ENCODE results near the gene TTC38. TPM values are rescaled to one million over a fixed set of nuclear protein-coding genes. Genes with fewer than 3 reads are reported as not detected.
"Not testable (repeated sequence)": the region's sequence is repeated elsewhere in the genome, so short reads cannot be mapped to it uniquely, and the experiment has no call there.

The TTC38 gene
- total RNA-seq, 2 experiments from 2014 or later = 8.7 to 9.4 TPM

DNA sequence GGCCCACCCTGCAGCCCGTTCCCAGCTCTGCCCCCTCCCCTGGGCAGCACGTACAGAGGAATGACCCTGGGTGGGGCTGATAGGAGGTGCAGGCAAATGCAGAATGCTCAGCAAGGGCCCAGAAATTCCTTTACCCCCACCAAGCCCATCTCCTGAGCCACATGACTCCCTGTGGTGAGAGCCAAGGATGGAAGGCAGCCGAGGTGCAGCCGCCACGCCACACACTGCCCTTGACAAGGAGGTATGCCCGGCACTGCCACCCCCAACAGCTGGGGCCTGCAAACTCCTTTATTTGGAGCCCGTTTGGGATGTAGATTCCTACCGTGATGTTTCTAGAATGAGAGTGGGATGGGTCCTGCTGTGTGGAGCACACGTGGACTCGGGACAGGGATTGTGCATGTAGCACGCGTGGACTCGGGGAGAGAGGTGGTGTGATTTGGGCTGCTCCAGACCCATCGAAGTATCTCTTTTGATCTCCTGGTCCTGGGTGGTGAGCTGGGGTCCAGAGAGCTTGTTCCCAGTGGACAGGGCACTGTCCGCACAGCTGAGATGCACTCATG, 41.8 kb downstream of the TTC38 start:
- H3K27ac Mint-ChIP-seq = no peak overlapping the region
- POLR2A ChIA-PET = interaction anchor here (0.5 to 0.6 kb wide), 2 partner anchors 42 to 249 kb away, joined by 3 to 4 read pairs; partner anchors contain the start of gene TTC38
- no peak overlapping the region for H3K4me3 Mint-ChIP-seq
- intact Hi-C loops (cut with micrococcal nuclease) = loop anchor here (5.0 kb wide), 1 partner anchor 297 kb away; no protein-coding TSS in a partner anchor
- H3K36me3 Mint-ChIP-seq = peaks cover 11% of the 10 kb centered on the region
- peaks cover 3% of the 10 kb centered on the region for H3K4me1 Mint-ChIP-seq (ENCODE audit: low read depth)
- DNase-seq = no peak
- H3K9me3 Mint-ChIP-seq = no peaks in the 10 kb centered on the region
- CTCF ChIA-PET = interaction anchor here (0.6 to 4.6 kb wide), 3 partner anchors 188 to 314 kb away, joined by 3 to 35 read pairs (median 4); no protein-coding TSS in a partner anchor
- no peaks in the 10 kb centered on the region for H3K27me3 Mint-ChIP-seq

DNA sequence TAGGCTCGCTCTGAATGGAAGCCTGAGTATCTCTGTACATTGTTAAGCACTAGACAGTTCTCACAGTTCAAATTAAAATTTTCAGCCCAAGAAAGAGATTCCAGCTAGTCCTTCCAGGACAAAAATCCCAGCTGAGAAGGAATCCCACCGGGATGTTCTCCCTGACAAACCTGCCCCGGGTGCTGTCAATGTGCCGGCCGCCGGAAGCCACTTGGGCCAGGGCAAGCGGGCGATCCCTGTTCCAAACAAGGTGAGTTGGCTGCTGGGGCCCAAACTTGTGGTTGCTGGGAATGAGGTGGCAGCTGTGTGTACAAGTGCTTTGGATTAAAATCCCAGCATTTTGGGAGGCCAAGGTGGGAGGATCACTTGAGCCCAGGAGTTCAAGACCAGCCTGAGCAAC, 44.2 kb downstream of the TTC38 start:
- intact Hi-C loops (cut with micrococcal nuclease) = loop anchor here (5.0 kb wide), 1 partner anchor 300 kb away; no protein-coding TSS in a partner anchor
- no peak for DNase-seq
- H3K36me3 Mint-ChIP-seq = peaks cover 11% of the 10 kb centered on the region
- no peak overlapping the region for H3K4me3 Mint-ChIP-seq
- H3K27me3 Mint-ChIP-seq = no peaks in the 10 kb centered on the region
- H3K27ac Mint-ChIP-seq = no peak overlapping the region
- H3K4me1 Mint-ChIP-seq (ENCODE audit: low read depth) = no peaks in the 10 kb centered on the region
- POLR2A ChIA-PET = no interaction called here
- no peaks in the 10 kb centered on the region for H3K9me3 Mint-ChIP-seq
- CTCF ChIA-PET = interaction anchor here (1.1 to 4.6 kb wide), 5 partner anchors 8 to 299 kb away, joined by 3 to 35 read pairs (median 4); no protein-coding TSS in a partner anchor

DNA sequence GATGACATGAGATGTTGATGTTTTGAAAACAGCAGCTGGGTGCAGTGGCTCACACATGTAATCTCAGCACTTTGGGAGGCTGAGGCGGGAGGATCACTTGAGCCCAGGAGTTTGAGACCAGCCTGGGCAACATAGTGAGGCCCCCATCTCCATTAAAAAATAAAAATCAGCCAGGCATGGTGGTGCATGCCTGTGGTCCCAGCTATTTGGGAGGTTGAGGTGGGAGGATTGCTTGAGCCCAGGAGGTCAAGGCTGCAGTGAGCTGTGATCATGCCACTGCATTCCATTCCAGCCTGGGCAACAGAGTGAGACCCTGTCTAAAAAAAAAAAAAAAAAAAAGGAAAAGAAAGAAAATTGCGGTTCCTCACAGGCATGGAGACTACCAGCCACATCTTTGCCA, 45.0 kb downstream of the TTC38 start:
- H3K4me3 Mint-ChIP-seq; H3K4me1 Mint-ChIP-seq (ENCODE audit: low read depth); H3K9me3 Mint-ChIP-seq; H3K27me3 Mint-ChIP-seq; H3K27ac Mint-ChIP-seq; DNase-seq; POLR2A ChIA-PET: not testable (repeated sequence)
- peaks cover 13% of the 10 kb centered on the region for H3K36me3 Mint-ChIP-seq
- intact Hi-C loops (cut with micrococcal nuclease) = loop anchor here (5.0 kb wide), 1 partner anchor 301 kb away; no protein-coding TSS in a partner anchor
- CTCF ChIA-PET = interaction anchor here (0.8 to 4.6 kb wide), 6 partner anchors 8 to 306 kb away, joined by 3 to 35 read pairs (median 4); no protein-coding TSS in a partner anchor

DNA sequence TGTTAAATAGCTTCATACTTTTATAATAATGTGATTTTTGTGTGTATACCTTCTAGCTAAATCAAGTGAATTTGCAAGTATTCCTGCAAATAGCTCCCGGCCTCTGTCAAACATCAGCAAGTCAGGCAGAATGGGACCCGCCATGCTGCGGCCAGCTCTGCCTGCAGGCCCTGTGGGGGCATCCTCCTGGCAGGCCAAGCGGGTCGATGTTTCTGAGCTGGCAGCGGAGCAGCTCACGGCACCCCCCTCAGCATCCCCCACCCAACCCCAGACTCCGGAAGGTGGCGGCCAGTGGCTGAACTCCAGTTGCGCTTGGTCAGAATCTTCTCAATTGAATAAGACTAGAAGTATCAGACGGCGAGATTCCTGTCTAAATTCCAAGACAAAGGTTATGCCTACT, 48.2 kb downstream of the TTC38 start:
- Mint-ChIP-seq H3K4me3 (no peak overlapping the region), H3K27ac (no peak overlapping the region), H3K4me1 (ENCODE audit: low read depth) (no peaks in the 10 kb centered on the region), H3K36me3 (peaks cover 10% of the 10 kb centered on the region), H3K9me3 (no peaks in the 10 kb centered on the region), H3K27me3 (no peaks in the 10 kb centered on the region)
- CTCF ChIA-PET = interaction anchor here (0.9 to 5.4 kb wide), 9 partner anchors 9 to 310 kb away, joined by 3 to 70 read pairs (median 7); partner anchors contain the start of gene GTSE1
- intact Hi-C loops (cut with micrococcal nuclease) = no loop called here
- POLR2A ChIA-PET = no interaction called here
- DNase-seq = no peak

DNA sequence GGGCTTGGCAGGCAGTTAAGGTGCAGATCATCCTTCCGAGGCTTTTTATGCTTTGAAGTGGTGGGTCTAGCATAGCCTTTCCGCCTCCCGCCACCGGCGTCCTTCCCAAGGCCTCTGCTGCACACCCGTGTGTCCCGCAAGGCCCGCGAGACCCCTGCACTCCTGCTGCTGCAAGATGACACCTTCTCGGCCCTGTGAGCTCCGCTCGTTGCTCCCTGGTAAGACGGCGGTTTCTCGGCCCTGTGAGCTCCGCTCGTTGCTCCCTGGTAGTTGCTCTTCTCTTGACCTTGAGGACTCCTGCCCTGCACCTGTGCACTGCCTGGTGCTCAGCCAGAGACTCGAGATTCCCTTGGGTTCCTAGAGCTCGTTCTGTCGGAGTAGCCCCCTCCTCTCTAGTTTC, 49.8 kb downstream of the TTC38 start:
- H3K27ac Mint-ChIP-seq = no peak overlapping the region
- H3K36me3 Mint-ChIP-seq = peaks cover 10% of the 10 kb centered on the region
- CTCF ChIA-PET = interaction anchor here (1.3 to 5.4 kb wide), 5 partner anchors 194 to 311 kb away, joined by 3 to 70 read pairs (median 6); no protein-coding TSS in a partner anchor
- no peaks in the 10 kb centered on the region for H3K27me3 Mint-ChIP-seq
- H3K9me3 Mint-ChIP-seq = no peaks in the 10 kb centered on the region
- POLR2A ChIA-PET = no interaction called here
- intact Hi-C loops (cut with micrococcal nuclease) = no loop called here
- H3K4me3 Mint-ChIP-seq = no peak overlapping the region
- no peaks in the 10 kb centered on the region for H3K4me1 Mint-ChIP-seq (ENCODE audit: low read depth)
- no peak for DNase-seq

DNA sequence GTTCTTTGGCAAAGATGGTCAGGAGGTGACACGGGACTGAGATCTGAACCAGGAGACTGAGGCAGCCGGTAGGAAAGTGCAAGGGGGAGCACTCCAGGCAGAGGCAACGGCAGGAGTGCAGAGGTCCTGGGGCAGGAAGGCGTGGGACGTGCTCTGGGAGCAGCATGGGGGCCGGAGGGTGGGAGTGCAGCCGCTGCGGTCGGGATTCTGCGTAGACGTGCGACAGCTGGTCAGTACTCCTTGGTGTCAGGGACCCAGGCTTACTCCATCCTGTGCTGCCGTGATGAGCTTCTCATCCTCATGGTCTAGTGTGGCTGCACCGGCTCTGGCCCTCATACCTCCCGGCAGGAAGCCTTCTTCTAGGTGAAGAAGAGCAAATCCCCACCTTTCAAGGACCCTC, 50.8 kb downstream of the TTC38 start:
- ChIA-PET POLR2A (no interaction called here), CTCF (interaction anchor here (1.3 to 5.4 kb wide), 3 partner anchors 195 to 202 kb away, joined by 3 to 70 read pairs (median 4); no protein-coding TSS in a partner anchor)
- Mint-ChIP-seq H3K9me3 (no peaks in the 10 kb centered on the region), H3K27ac (no peak overlapping the region), H3K4me1 (ENCODE audit: low read depth) (no peaks in the 10 kb centered on the region), H3K4me3 (no peak overlapping the region), H3K27me3 (no peaks in the 10 kb centered on the region), H3K36me3 (peaks cover 12% of the 10 kb centered on the region)
- intact Hi-C loops (cut with micrococcal nuclease) = no loop called here
- no peak for DNase-seq

DNA sequence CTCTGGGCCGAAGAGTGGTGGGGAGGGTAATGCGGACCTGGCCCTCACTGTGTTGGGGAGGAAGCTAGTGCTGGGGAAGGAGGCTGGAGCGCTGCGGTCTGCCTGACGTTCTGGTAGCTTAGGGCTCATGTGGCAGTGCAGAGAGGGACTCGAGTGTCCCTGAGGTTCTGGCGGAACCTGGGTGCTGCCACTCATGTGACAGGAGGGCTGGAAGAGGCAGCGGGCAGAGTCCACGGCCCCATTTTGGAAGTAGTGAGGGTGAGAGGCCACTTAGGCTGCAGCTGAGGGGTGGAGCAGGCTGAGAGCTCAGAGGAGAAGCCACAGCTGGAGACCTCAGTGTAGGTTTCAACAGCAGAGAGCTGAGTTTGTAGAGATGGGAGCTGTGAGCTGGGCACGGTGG, 51.5 kb downstream of the TTC38 start:
- CTCF ChIA-PET = interaction anchor here (1.3 to 5.4 kb wide), 2 partner anchors 8 to 198 kb away, joined by 4 to 70 read pairs; no protein-coding TSS in a partner anchor
- POLR2A ChIA-PET = no interaction called here
- H3K27ac Mint-ChIP-seq = no peak overlapping the region
- H3K4me1 Mint-ChIP-seq (ENCODE audit: low read depth) = no peaks in the 10 kb centered on the region
- no peaks in the 10 kb centered on the region for H3K9me3 Mint-ChIP-seq
- H3K36me3 Mint-ChIP-seq = peaks cover 14% of the 10 kb centered on the region
- no peak overlapping the region for H3K4me3 Mint-ChIP-seq
- no peak for DNase-seq
- H3K27me3 Mint-ChIP-seq = no peaks in the 10 kb centered on the region
- intact Hi-C loops (cut with micrococcal nuclease) = no loop called here

DNA sequence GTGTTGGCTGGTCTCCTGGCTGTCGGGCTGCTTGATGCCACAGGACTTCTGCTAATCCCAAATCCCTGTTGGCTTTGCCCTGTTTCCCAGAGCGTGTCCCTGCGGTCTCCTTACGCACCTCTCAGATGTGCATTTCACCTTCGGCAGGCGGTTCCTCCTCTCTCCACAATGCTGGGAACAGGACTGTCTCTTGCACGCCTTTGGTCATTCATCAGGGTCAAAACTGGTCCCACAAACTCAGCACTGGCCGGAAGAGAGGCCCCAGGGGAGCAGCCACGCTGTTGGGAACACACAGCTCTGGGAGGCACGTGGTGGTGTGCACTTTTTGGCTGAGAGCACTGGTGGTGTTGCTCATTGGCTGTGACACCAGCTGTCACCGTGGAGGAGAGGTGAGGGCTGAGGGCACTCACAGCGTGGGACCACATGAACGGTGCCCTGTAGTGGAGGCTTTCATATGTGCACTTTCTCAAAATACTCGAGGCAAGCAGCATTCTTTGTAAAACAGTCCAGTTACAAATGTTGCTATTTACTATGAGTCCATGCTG, 52.4 kb downstream of the TTC38 start:
- H3K27me3 Mint-ChIP-seq = no peaks in the 10 kb centered on the region
- CTCF ChIA-PET = interaction anchor here (1.3 kb wide), 1 partner anchor 9 kb away, joined by 4 read pairs; no protein-coding TSS in a partner anchor
- no peak for DNase-seq
- H3K27ac Mint-ChIP-seq = no peak overlapping the region
- H3K9me3 Mint-ChIP-seq = no peaks in the 10 kb centered on the region
- H3K4me3 Mint-ChIP-seq = no peak overlapping the region
- intact Hi-C loops (cut with micrococcal nuclease) = no loop called here
- H3K36me3 Mint-ChIP-seq = peaks cover 14% of the 10 kb centered on the region
- POLR2A ChIA-PET = no interaction called here
- no peaks in the 10 kb centered on the region for H3K4me1 Mint-ChIP-seq (ENCODE audit: low read depth)

DNA sequence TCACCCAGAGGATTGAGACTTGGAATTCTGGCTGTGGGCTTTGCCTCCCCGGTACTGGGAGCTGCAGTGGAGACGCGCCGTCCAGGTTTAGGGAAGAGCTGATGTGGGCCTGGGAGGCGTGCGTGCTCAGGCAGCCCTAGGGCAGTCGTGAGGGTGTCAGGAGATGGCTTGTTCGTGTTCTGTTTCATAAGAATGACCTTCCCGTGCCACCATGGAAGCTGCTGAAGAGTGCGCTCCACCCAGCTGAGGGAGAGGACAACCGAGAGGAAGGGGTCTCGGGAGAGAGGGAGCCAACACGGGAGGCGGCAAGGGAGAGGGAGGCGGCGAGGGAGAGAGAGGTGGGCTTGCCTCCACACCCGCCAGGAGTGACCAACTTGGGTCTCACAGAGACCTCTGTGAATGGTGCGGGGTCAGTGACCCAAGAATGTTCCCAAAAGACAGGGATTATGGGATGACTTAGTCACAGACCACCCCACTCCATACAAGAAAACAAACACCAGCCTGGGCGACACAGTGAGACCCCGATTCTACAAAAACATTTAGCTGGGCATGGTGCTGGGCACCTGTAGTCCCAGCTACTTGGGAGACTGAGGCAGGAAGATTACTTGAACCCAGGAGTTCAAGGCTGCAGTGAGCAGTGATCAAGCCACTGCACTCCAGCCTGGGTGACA, 53.0 kb downstream of the TTC38 start:
- no peaks in the 10 kb centered on the region for H3K4me1 Mint-ChIP-seq (ENCODE audit: low read depth)
- intact Hi-C loops (cut with micrococcal nuclease) = no loop called here
- H3K9me3 Mint-ChIP-seq = no peaks in the 10 kb centered on the region
- H3K4me3 Mint-ChIP-seq = no peak overlapping the region
- DNase-seq = no peak
- POLR2A ChIA-PET = no interaction called here
- no peak overlapping the region for H3K27ac Mint-ChIP-seq
- peaks cover 14% of the 10 kb centered on the region for H3K36me3 Mint-ChIP-seq
- CTCF ChIA-PET = interaction anchor here (0.9 kb wide), 1 partner anchor 12 kb away, joined by 4 read pairs; no protein-coding TSS in a partner anchor
- no peaks in the 10 kb centered on the region for H3K27me3 Mint-ChIP-seq

DNA sequence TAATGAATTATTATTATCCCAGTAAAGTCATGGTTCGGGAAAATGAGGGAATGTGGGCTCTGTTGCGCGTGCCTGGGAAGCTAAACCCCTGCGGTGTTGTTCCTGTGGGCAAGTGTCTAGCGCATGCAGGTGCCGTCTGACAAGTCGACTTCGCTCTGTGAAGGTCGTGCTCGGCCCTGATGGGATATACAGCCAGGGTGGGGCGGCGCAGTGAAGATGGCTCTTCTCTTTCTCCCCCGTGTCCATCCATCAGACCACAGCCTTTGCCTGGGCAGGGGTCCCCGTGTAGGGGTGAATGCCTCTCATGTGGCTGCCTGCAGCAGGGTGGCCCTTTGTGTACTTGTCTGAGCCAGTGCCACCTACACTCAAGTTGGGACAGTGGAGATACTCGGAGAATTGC, 54.9 kb downstream of the TTC38 start:
- DNase-seq = no peak
- CTCF ChIA-PET = interaction anchor here (1.3 kb wide), 1 partner anchor 316 kb away, joined by 5 read pairs; no protein-coding TSS in a partner anchor
- Mint-ChIP-seq H3K27ac (no peak overlapping the region), H3K4me1 (ENCODE audit: low read depth) (no peaks in the 10 kb centered on the region), H3K36me3 (peaks cover 18% of the 10 kb centered on the region), H3K27me3 (no peaks in the 10 kb centered on the region), H3K4me3 (no peak overlapping the region), H3K9me3 (no peaks in the 10 kb centered on the region)
- intact Hi-C loops (cut with micrococcal nuclease) = no loop called here
- POLR2A ChIA-PET = no interaction called here

DNA sequence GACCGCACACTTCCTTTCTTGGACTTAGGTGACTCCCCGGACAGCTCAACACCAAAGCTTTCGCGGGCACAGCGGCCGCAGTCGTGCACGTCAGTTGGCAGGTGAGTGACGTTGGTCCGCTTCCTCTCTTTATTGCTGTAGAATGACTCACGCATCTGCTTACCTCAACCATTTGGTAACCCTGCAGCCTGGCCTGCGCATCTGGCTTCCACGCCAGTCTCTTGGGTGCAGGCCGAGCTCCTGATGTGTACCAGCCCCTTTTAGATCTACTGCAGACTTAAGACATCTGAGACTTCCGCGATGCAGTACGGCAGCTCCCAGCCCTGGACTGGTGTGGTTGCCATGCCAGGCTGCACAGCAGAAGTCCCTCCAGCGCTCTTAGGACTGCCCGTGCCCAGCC, 55.4 kb downstream of the TTC38 start:
- no peak overlapping the region for H3K27ac Mint-ChIP-seq
- H3K36me3 Mint-ChIP-seq = peaks cover 14% of the 10 kb centered on the region
- H3K4me3 Mint-ChIP-seq = no peak overlapping the region
- intact Hi-C loops (cut with micrococcal nuclease) = no loop called here
- no peaks in the 10 kb centered on the region for H3K27me3 Mint-ChIP-seq
- CTCF ChIA-PET = interaction anchor here (0.7 to 1.3 kb wide), 3 partner anchors 45 to 317 kb away, joined by 3 to 7 read pairs (median 5); no protein-coding TSS in a partner anchor
- H3K4me1 Mint-ChIP-seq (ENCODE audit: low read depth) = no peaks in the 10 kb centered on the region
- POLR2A ChIA-PET = no interaction called here
- H3K9me3 Mint-ChIP-seq = no peaks in the 10 kb centered on the region
- no peak for DNase-seq

DNA sequence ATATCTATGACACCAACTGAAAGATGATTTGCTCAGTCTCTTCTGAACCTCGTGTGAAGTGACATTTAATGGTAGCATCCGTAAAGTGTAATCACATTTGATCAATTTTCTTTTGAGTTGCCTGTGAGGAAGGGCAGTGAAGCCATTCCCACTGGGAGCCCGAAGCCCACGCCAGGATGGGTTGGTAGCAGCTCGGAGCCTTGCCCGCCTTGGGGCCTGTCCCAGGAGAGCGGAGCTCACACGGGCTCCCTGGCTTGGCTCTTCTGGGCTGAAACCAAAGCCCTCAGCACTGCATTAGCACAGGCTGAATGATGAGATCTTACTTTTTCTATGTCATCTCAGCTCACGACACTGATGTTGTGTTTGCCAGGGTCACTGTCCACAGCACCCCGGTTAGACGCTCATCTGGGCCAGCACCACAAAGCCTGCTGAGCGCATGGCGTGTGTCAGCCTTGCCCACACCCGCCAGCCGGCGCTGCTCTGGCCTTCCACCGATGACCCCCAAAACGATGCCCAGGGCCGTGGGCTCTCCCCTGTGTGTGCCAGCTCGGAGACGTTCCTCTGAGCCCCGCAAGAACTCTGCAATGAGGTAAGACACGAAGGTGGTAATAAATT, 58.4 kb downstream of the TTC38 start:
- Mint-ChIP-seq H3K27me3 (no peaks in the 10 kb centered on the region), H3K36me3 (peaks cover 19% of the 10 kb centered on the region), H3K4me1 (ENCODE audit: low read depth) (no peaks in the 10 kb centered on the region), H3K4me3 (no peak overlapping the region), H3K27ac (no peak overlapping the region), H3K9me3 (no peaks in the 10 kb centered on the region)
- CTCF ChIA-PET = no interaction called here
- intact Hi-C loops (cut with micrococcal nuclease) = no loop called here
- no peak for DNase-seq
- POLR2A ChIA-PET = interaction anchor here (1.3 kb wide), 1 partner anchor 10 kb away, joined by 4 read pairs; the partner anchor contains the start of gene TRMU
